ENCODE results near the gene SERPINE2.

- TF ChIP-seq CTCF (IDR thresholded peaks at IDR 0.05) (no peak), POLR2A (IDR thresholded peaks at IDR 0.05) (no peak), EP300 (IDR thresholded peaks at IDR 0.05) (no peak)
These were observed 46.2 kb upstream of the SERPINE2 start for GRCh38 chr2:224085246-224085645.

Measured in upper lobe of left lung (tissue), 4 donors.